Brain microvascular endothelial cell (primary cell): ENCODE measurements around the gene TET2.

ENCODE experiments used
- DNase-seq: peaks from one replicate; pipeline ENCODE4 v3.0.0-alpha.2; 2020
- H3K27ac ChIP-seq: fragments of 250-450 bp; sonication (Bioruptor Pico); 2 replicates; pipeline ENCODE4 v1.5.1; 2020; ENCODE audit warnings: mild to moderate bottlenecking, moderate library complexity
- H3K27me3 ChIP-seq: fragments of 250-450 bp; sonication (Bioruptor Pico); replicated peaks from 2 replicates; pipeline ENCODE4 v1.5.1; 2020; ENCODE audit warnings: mild to moderate bottlenecking
- H3K36me3 ChIP-seq: fragments of 250-450 bp; sonication (Bioruptor Pico); replicated peaks from 2 replicates; pipeline ENCODE4 v1.5.1; 2020; ENCODE audit warnings: mild to moderate bottlenecking
- H3K4me3 ChIP-seq: 2 replicates; pipeline ENCODE4 v1.5.1; 2011; ENCODE audit warnings: low read depth, mild to moderate bottlenecking, control low read depth, low read length, moderate library complexity
- in situ Hi-C: cut with HindIII; loops from 2 replicates; pipeline ENCODE4 v1.10.0; 2017; ENCODE audit warnings: low sequenced_read_pairs, low pct_ligation_motif_present
- TF ChIP-seq, protein P1 (sequence below): IDR thresholded peaks from 2 replicates; pipeline ENCODE4 v1.5.1; 2011; ENCODE audit warnings: low read depth, mild to moderate bottlenecking, moderate library complexity, low read length, control low read depth, inconsistent platforms; ENCODE audit errors: missing control alignments

Gene TET2

DNA sequence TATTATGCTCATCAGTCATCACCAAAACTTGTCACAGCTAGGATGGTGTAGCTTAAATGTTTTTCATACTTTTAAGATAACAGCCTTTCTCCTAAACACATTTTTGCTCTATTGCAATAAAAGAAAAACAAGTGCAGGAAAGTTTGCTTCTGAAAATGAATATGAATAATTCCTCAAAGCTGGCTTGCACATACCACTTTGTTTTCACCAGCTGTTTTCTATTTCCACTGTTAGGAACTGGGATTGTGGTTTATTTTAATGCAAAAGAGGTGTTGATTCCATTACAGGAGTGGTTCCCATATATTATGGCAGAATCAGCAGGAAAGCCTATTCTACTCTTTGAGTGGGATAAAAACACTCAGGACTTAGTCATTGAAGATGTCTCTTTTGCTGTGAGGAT lies 181.3 kb downstream of the TET2 start:
- TF ChIP-seq, protein P1, sequence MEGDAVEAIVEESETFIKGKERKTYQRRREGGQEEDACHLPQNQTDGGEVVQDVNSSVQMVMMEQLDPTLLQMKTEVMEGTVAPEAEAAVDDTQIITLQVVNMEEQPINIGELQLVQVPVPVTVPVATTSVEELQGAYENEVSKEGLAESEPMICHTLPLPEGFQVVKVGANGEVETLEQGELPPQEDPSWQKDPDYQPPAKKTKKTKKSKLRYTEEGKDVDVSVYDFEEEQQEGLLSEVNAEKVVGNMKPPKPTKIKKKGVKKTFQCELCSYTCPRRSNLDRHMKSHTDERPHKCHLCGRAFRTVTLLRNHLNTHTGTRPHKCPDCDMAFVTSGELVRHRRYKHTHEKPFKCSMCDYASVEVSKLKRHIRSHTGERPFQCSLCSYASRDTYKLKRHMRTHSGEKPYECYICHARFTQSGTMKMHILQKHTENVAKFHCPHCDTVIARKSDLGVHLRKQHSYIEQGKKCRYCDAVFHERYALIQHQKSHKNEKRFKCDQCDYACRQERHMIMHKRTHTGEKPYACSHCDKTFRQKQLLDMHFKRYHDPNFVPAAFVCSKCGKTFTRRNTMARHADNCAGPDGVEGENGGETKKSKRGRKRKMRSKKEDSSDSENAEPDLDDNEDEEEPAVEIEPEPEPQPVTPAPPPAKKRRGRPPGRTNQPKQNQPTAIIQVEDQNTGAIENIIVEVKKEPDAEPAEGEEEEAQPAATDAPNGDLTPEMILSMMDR, result no peak

GRCh38 chr4:105329081-105329480 lies 182.4 kb downstream of the TET2 start:
- TF ChIP-seq, protein P1, result no peak
- in situ Hi-C loops, result no loop called here
- no peaks in the 10 kb centered on the region for H3K36me3 ChIP-seq
- DNase-seq, result no peak
- no peak overlapping the region for H3K27ac ChIP-seq
- no peaks in the 10 kb centered on the region for H3K27me3 ChIP-seq
- H3K4me3 ChIP-seq, result no peak overlapping the region

More for the DNA sequence above, 181.3 kb downstream of the TET2 start:
- no peaks in the 10 kb centered on the region for H3K27me3 ChIP-seq
- in situ Hi-C loops, result no loop called here
- H3K27ac ChIP-seq, result no peak overlapping the region
- no peak overlapping the region for H3K4me3 ChIP-seq
- H3K36me3 ChIP-seq, result no peaks in the 10 kb centered on the region
- DNase-seq, result no peak
